HCT116 (cell line): ENCODE measurements around the gene PRR16. TPM values are rescaled to one million over a fixed set of nuclear protein-coding genes. Genes with fewer than 3 reads are reported as not detected.

Source experiments
- ATAC-seq: fragments of 200-7000 bp; cut with Tn5 transposase; 2 replicates; pipeline ENCODE4 v1.9.1; 2020; ENCODE audit warnings: mild to moderate bottlenecking, moderate library complexity
- BruUV-seq: library from RNA; stranded (reverse); fragments of 400-500 nt; replicated peaks from 2 replicates; lab custom pipeline; 2021; lab: Mats Ljungman, UMichigan
- CTCF ChIA-PET: fragments of 300-600 bp; sonication (Branson Sonifier 250); formaldehyde crosslinking; loops from one replicate; lab custom pipeline; 2021; ENCODE audit warnings: antibody characterized with exemption; lab: Charles Lee
- POLR2A ChIA-PET: fragments of 300-600, 350-600 bp; sonication (Branson Sonifier 250); formaldehyde crosslinking; loops from one replicate; lab custom pipeline; 2021; ENCODE audit warnings: antibody characterized with exemption; lab: Charles Lee
- RAD21 ChIA-PET, 2 experiments: fragments of 300-600 bp; sonication (Branson Sonifier 250); formaldehyde crosslinking; loops; one replicate each; lab custom pipeline; 2023; ENCODE audit warnings: low total read pairs in 2 of 2; ENCODE audit not compliant: uncharacterized antibody in 2 of 2, unreplicated experiment in 2 of 2, low non-redundant PET in 1 of 2; lab: Charles Lee
- DNase-seq: peaks from one replicate; pipeline ENCODE4 v3.0.0-alpha.2; 2010; ENCODE audit warnings: low read depth, low spot score
- H2AFZ ChIP-seq: fragments of 200-600 bp; shearing (Covaris generic), sonication (generic); 2 replicates; pipeline ENCODE4 v1.6.1; 2017; ENCODE audit warnings: low read depth, mixed run types, mixed read lengths, antibody characterized with exemption, low read length; ENCODE audit not compliant: poor library complexity, severe bottlenecking
- H3K27ac ChIP-seq: 2 replicates; pipeline ENCODE4 v1.5.1; 2012; ENCODE audit warnings: low read depth, low read length
- H3K27me3 ChIP-seq: fragments of 200-600 bp; sonication (generic); 2 replicates; pipeline ENCODE4 v1.6.1; 2016; ENCODE audit warnings: mixed run types, low read length, mixed read lengths; ENCODE audit not compliant: insufficient read depth
- H3K36me3 ChIP-seq, 2 experiments: fragments of 200-500 bp in 1 of 2; fragments of 200-600 bp in 1 of 2; sonication (Bioruptor generic) in 1 of 2; sonication (generic) in 1 of 2; 2 replicates each; pipeline versions ENCODE4 v1.5.1 to v1.6.1; 2014 to 2016; ENCODE audit warnings: low read length in 2 of 2, inconsistent platforms in 1 of 2, mixed read lengths in 1 of 2, mixed run types in 1 of 2; ENCODE audit not compliant: insufficient read depth in 2 of 2, control insufficient read depth in 1 of 2
- H3K4me1 ChIP-seq, 2 experiments: fragments of 200-600 bp in 1 of 2; sonication (generic) in 1 of 2; 2 replicates each; pipeline versions ENCODE4 v1.5.1 to v1.6.1; 2012 to 2017; ENCODE audit warnings: low read length in 2 of 2, inconsistent platforms in 1 of 2, mild to moderate bottlenecking in 1 of 2, mixed read lengths in 1 of 2, mixed run types in 1 of 2, moderate library complexity in 1 of 2; ENCODE audit not compliant: insufficient read depth in 2 of 2, control insufficient read depth in 1 of 2
- H3K4me2 ChIP-seq: fragments of 200-600 bp; sonication (generic); 2 replicates; pipeline ENCODE4 v1.6.1; 2017; ENCODE audit warnings: mixed run types, low read length, mixed read lengths
- H3K4me3 ChIP-seq, 2 experiments: fragments of 200-600 bp in 1 of 2; sonication (generic) in 1 of 2; replicated peaks in 1 of 2; 2 replicates each; pipeline ENCODE4 v1.5.1; 2011 to 2016; ENCODE audit warnings: low read length in 2 of 2, control low read depth in 1 of 2, low read depth in 1 of 2, mild to moderate bottlenecking in 1 of 2, mixed read lengths in 1 of 2, mixed run types in 1 of 2
- H3K79me2 ChIP-seq: fragments of 200-600 bp; sonication (generic); 2 replicates; pipeline ENCODE4 v1.6.1; 2017; ENCODE audit warnings: mild to moderate bottlenecking, mixed run types, low read length, moderate library complexity, mixed read lengths; ENCODE audit not compliant: insufficient read depth
- H3K9ac ChIP-seq: fragments of 200-600 bp; sonication (generic); 2 replicates; pipeline ENCODE4 v1.6.1; 2016; ENCODE audit warnings: low read length, mixed read lengths
- H3K9me2 ChIP-seq: fragments of 200-600 bp; sonication (generic), shearing (Covaris generic); 2 replicates; pipeline ENCODE4 v1.6.1; 2017; ENCODE audit warnings: mixed run types, mild to moderate bottlenecking, moderate library complexity; ENCODE audit not compliant: insufficient read depth
- H3K9me3 ChIP-seq, 2 experiments: fragments of 200-500 bp in 1 of 2; fragments of 200-600 bp in 1 of 2; sonication (Bioruptor generic) in 1 of 2; sonication (generic) in 1 of 2; 2 replicates each; pipeline ENCODE4 v1.6.1; 2014 to 2017; ENCODE audit warnings: low read length in 2 of 2, mixed read lengths in 2 of 2, inconsistent platforms in 1 of 2, low read depth in 1 of 2, mild to moderate bottlenecking in 1 of 2, mixed run types in 1 of 2, moderate library complexity in 1 of 2; ENCODE audit not compliant: control insufficient read depth in 1 of 2, insufficient read depth in 1 of 2
- H4K20me1 ChIP-seq: fragments of 200-600 bp; sonication (generic), shearing (Covaris generic); 2 replicates; pipeline ENCODE4 v1.6.1; 2017; ENCODE audit warnings: mixed run types, mild to moderate bottlenecking, moderate library complexity; ENCODE audit not compliant: insufficient read depth
- CEBPB ChIP-seq: IDR thresholded peaks from 2 replicates; pipeline ENCODE4 v1.6.1; 2012; ENCODE audit warnings: low read depth
- ELF1 ChIP-seq: IDR thresholded peaks from 2 replicates; pipeline ENCODE4 v1.6.1; 2012; ENCODE audit warnings: low read depth, borderline replicate concordance
- EZH2 ChIP-seq: fragments of 200-600 bp; sonication (generic); IDR thresholded peaks from 2 replicates; pipeline ENCODE4 v1.6.1; 2017; ENCODE audit warnings: antibody characterized with exemption, mixed run types
- JUND ChIP-seq: IDR thresholded peaks from 2 replicates; pipeline ENCODE4 v1.6.1; 2012
- POLR2AphosphoS5 ChIP-seq: IDR thresholded peaks from 2 replicates; pipeline ENCODE4 v1.6.1; 2011; ENCODE audit warnings: mild to moderate bottlenecking, low read depth, low read length, moderate library complexity
- SRF ChIP-seq: IDR thresholded peaks from 2 replicates; pipeline ENCODE4 v1.6.1; 2012; ENCODE audit warnings: low read depth
- TCF7L2 ChIP-seq: IDR thresholded peaks from 2 replicates; pipeline ENCODE4 v1.7.0; 2011; ENCODE audit warnings: borderline replicate concordance, inconsistent platforms; ENCODE audit not compliant: insufficient read depth, insufficient read length; ENCODE audit errors: extremely low read depth
- ZFX ChIP-seq: fragments of 450-650 bp; IDR thresholded peaks from 2 replicates; pipeline ENCODE4 v1.6.1; 2017
- intact Hi-C: fragments of 100-400 bp; cut with micrococcal nuclease; formaldehyde crosslinking; loops from 2 replicates; pipeline ENCODE4 v1.10.0; 2022
- total RNA-seq: library from RNA; stranded (reverse); gene quantifications from one replicate; pipeline ENCODE4 v1.2.1, GENCODE V29; 2021; ENCODE audit not compliant: unreplicated experiment
- TF ChIP-seq, protein P1 (sequence below): IDR thresholded peaks from 2 replicates; pipeline ENCODE4 v1.6.1; 2012; ENCODE audit warnings: low read depth
- TF ChIP-seq, protein P2 (sequence below): IDR thresholded peaks from 2 replicates; pipeline ENCODE4 v1.6.1; 2011; ENCODE audit warnings: mild to moderate bottlenecking, low read length, moderate library complexity; ENCODE audit not compliant: insufficient replicate concordance; ENCODE audit errors: extremely low read depth

The PRR16 gene
- total RNA-seq, 1 experiment from 2014 or later, result 0.42 TPM

DNA sequence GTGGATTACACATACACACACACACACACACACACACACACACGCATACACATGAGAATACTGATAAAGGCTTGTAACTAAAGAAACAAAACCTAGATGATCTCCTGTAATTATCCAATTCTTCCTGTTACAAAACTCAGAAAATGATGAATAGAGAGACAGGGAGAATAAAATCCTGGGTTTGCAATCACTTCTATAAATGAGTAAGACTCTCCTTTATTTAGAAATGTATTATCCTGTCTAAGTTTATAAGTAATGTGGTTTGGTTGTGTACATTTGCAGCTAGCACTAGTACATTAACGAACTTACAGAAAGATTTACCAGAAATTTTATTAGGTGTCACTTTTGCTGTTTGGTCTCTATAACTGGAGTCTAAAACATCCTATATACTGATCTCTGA, 2.8 kb upstream of the PRR16 start:
- intact Hi-C loops, result loop anchor here (10.0 kb wide), 1 partner anchor 1484 kb away; no protein-coding TSS in a partner anchor
- ATAC-seq, result no peak
- Histone ChIP-seq H3K79me2 (no peaks in the 10 kb centered on the region), H3K36me3 (no peaks in the 10 kb centered on the region), H3K4me2 (no peak overlapping the region), H4K20me1 (no peaks in the 10 kb centered on the region), H3K4me1 (peaks cover 0 to 8% of the 10 kb centered on the region in 2 experiments; a peak in 1 of 4 replicates), H3K9ac (no peak overlapping the region), H3K4me3 (no peak overlapping the region), H3K9me2 (no peaks in the 10 kb centered on the region), H3K27ac (no peak overlapping the region), H2AFZ (no peak overlapping the region), H3K27me3 (no peaks in the 10 kb centered on the region), H3K9me3 (no peaks in the 10 kb centered on the region)
- ChIA-PET CTCF (no interaction called here), POLR2A (no interaction called here), RAD21 (no interaction called here)
- DNase-seq, result no peak
- no peak for TF ChIP-seq CEBPB
- no peak for TF ChIP-seq ELF1
- no peak for TF ChIP-seq JUND
- TF ChIP-seq POLR2AphosphoS5, result no peak
- TF ChIP-seq, protein P1, sequence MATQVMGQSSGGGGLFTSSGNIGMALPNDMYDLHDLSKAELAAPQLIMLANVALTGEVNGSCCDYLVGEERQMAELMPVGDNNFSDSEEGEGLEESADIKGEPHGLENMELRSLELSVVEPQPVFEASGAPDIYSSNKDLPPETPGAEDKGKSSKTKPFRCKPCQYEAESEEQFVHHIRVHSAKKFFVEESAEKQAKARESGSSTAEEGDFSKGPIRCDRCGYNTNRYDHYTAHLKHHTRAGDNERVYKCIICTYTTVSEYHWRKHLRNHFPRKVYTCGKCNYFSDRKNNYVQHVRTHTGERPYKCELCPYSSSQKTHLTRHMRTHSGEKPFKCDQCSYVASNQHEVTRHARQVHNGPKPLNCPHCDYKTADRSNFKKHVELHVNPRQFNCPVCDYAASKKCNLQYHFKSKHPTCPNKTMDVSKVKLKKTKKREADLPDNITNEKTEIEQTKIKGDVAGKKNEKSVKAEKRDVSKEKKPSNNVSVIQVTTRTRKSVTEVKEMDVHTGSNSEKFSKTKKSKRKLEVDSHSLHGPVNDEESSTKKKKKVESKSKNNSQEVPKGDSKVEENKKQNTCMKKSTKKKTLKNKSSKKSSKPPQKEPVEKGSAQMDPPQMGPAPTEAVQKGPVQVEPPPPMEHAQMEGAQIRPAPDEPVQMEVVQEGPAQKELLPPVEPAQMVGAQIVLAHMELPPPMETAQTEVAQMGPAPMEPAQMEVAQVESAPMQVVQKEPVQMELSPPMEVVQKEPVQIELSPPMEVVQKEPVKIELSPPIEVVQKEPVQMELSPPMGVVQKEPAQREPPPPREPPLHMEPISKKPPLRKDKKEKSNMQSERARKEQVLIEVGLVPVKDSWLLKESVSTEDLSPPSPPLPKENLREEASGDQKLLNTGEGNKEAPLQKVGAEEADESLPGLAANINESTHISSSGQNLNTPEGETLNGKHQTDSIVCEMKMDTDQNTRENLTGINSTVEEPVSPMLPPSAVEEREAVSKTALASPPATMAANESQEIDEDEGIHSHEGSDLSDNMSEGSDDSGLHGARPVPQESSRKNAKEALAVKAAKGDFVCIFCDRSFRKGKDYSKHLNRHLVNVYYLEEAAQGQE, result no peak
- no peak for TF ChIP-seq TCF7L2
- TF ChIP-seq SRF, result no peak
- TF ChIP-seq EZH2, result no peak
- TF ChIP-seq, protein P2, sequence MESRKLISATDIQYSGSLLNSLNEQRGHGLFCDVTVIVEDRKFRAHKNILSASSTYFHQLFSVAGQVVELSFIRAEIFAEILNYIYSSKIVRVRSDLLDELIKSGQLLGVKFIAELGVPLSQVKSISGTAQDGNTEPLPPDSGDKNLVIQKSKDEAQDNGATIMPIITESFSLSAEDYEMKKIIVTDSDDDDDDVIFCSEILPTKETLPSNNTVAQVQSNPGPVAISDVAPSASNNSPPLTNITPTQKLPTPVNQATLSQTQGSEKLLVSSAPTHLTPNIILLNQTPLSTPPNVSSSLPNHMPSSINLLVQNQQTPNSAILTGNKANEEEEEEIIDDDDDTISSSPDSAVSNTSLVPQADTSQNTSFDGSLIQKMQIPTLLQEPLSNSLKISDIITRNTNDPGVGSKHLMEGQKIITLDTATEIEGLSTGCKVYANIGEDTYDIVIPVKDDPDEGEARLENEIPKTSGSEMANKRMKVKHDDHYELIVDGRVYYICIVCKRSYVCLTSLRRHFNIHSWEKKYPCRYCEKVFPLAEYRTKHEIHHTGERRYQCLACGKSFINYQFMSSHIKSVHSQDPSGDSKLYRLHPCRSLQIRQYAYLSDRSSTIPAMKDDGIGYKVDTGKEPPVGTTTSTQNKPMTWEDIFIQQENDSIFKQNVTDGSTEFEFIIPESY, result no peak
- TF ChIP-seq ZFX, result no peak
- BruUV-seq, result no TSS peak
